Mucosa of descending colon (tissue), 3 donors: ENCODE measurements around the gene AUP1. TPM values are rescaled to one million over a fixed set of nuclear protein-coding genes. Genes with fewer than 3 reads are reported as not detected.
A peak's percentile ranks its signal among the peaks of the same experiment; 100 is the strongest.

Experiments
- ATAC-seq: fragments of 200-7000 bp; cut with Tn5 transposase; one replicate; pipeline ENCODE4 v1.9.1; 2020; ENCODE audit warnings: mild to moderate bottlenecking, moderate library complexity
- DNase-seq, 3 donors: peaks; one replicate each; pipeline ENCODE4 v3.0.0-alpha.2; 2020
- H3K36me3 ChIP-seq: fragments of 200-600 bp; one replicate; pipeline ENCODE4 v1.8.0; 2021; ENCODE audit warnings: low read depth, mild to moderate bottlenecking
- H3K4me1 ChIP-seq: fragments of 200-600 bp; one replicate; pipeline ENCODE4 v1.8.0; 2021; ENCODE audit warnings: low read depth, mild to moderate bottlenecking
- H3K4me3 ChIP-seq: fragments of 200-600 bp; one replicate; pipeline ENCODE4 v1.8.0; 2021; ENCODE audit warnings: mild to moderate bottlenecking
- H3K9me3 ChIP-seq: fragments of 200-600 bp; one replicate; pipeline ENCODE4 v1.8.0; 2021; ENCODE audit warnings: mild to moderate bottlenecking
- CTCF ChIP-seq: fragments of 200-600 bp; IDR thresholded peaks from one replicate; pipeline ENCODE4 v1.8.0; 2022; ENCODE audit warnings: antibody characterized with exemption, mild to moderate bottlenecking
- intact Hi-C, 2 donors: fragments of 100-400 bp; cut with DNase I in 1 of 2; cut with micrococcal nuclease in 1 of 2; formaldehyde crosslinking; loops; one replicate each; pipeline versions ENCODE4 v1.11.0 to v1.11.1; 2022; cut with DNase I, micrococcal nuclease
- total RNA-seq, 3 donors: library from RNA; stranded (reverse); fragmentation: NEBNext Ultra II Directional in 2 of 3; extraction: Animal tissue kit (Norgen Biotek cat#: 25700) in 2 of 3; gene quantifications; one replicate each; pipeline versions ENCODE4 v1.2.1 to v1.2.4, GENCODE V29; 2021 to 2023
- donor health status: DM: no; HTN: no; CAD: no; lungs with moderate emphysema.
- donor health status: DM: no; HTN: no; CAD: no.
- donor health status: DM: no; HTN: yes; CAD: no.

Gene AUP1
- total RNA-seq, 3 donors from 2014 or later: 108 to 179 (median 129) TPM

GRCh38 chr2:74505448-74506246, 23.9 kb downstream of the AUP1 start:
- no peaks in the 10 kb centered on the region for H3K9me3 ChIP-seq
- no peaks in the 10 kb centered on the region for H3K36me3 ChIP-seq
- no peak for TF ChIP-seq CTCF
- ATAC-seq: no peak
- H3K4me1 ChIP-seq: peaks cover 40% of the 10 kb centered on the region
- intact Hi-C loops: no loop called here
- H3K4me3 ChIP-seq: no peak overlapping the region
- DNase-seq: no peak

- ATAC-seq (no peak), DNase-seq (no peak)
- no peaks in the 10 kb centered on the region for H3K36me3 ChIP-seq
- intact Hi-C loops: no loop called here
- H3K9me3 ChIP-seq: no peaks in the 10 kb centered on the region
- peaks cover 42% of the 10 kb centered on the region for H3K4me1 ChIP-seq
- TF ChIP-seq CTCF: no peak
- H3K4me3 ChIP-seq: no peak overlapping the region
Measured at GRCh38 chr2:74504591-74504990, 24.9 kb downstream of the AUP1 start.

GRCh38 chr2:74503506-74504475, 25.7 kb downstream of the AUP1 start:
- H3K4me1 ChIP-seq: peaks cover 50% of the 10 kb centered on the region
- DNase-seq: peak in 1 of 3 donors; percentile 60

GRCh38 chr2:74502720-74503505, 26.6 kb downstream of the AUP1 start:
- intact Hi-C loops: no loop called here
- ATAC-seq: peak; percentile 71
- H3K9me3 ChIP-seq: no peaks in the 10 kb centered on the region
- no peaks in the 10 kb centered on the region for H3K36me3 ChIP-seq
- peak; percentile 86 to 92 (median 91) for DNase-seq
- peak overlapping the region; percentile 65 for H3K4me3 ChIP-seq
- peak; percentile 6 for TF ChIP-seq CTCF
- peaks cover 46% of the 10 kb centered on the region for H3K4me1 ChIP-seq

More at GRCh38 chr2:74503506-74504475, 25.7 kb downstream of the AUP1 start:
- TF ChIP-seq CTCF: no peak
- Histone ChIP-seq H3K4me3 (peak overlapping the region; percentile 65), H3K36me3 (no peaks in the 10 kb centered on the region), H3K9me3 (no peaks in the 10 kb centered on the region)
- intact Hi-C loops: no loop called here
- ATAC-seq: no peak

- peak; percentile 62 for ATAC-seq
- peak; percentile 75 to 81 (median 79) for DNase-seq
- no peak for TF ChIP-seq CTCF
- intact Hi-C loops: no loop called here
- Histone ChIP-seq H3K9me3 (no peaks in the 10 kb centered on the region), H3K4me3 (peak overlapping the region; percentile 65), H3K4me1 (peaks cover 53% of the 10 kb centered on the region), H3K36me3 (no peaks in the 10 kb centered on the region)
Measured at GRCh38 chr2:74502147-74502719, 27.3 kb downstream of the AUP1 start.
